ENCODE data around the gene CCDC85A. TPM values are rescaled to one million over a fixed set of nuclear protein-coding genes. Genes with fewer than 3 reads are reported as not detected.

CCDC85A gene
- total and polyA plus RNA-seq, 2 of the 4 experiments (the other 2 are of a cell fraction) = 1.1 to 2.2 TPM

DNA sequence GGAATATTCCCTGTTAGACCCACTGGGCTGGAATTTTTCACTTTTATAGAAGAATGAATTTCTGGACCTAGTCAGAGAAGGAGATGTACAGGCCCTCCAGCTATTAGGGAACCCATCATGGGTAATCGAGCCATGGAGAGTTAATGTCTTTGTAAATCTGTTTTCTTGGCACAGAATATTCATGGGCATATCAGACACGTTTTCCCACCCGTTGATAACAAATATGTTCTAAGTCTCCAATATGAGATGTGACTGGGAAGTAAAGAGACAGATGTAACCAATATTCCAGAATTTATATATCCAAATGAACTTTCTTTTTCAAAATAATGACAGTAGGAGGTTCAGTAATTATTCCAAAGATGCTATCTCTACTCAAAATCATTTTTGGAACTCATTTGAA lies 38.7 kb downstream of the CCDC85A start:
- H4K20me1 ChIP-seq (ENCODE audit: insufficient read depth, low read length) = no peaks in the 10 kb centered on the region
- H3K23ac ChIP-seq (ENCODE audit: low read depth, low read length) = no peak overlapping the region
- BruUV-seq (replicated peaks) = no TSS peak
- H2AK9ac ChIP-seq (replicated peaks; ENCODE audit: low read depth, low read length, poor library complexity) = no peak overlapping the region
- H3K36me3 ChIP-seq (ENCODE audit: control insufficient read depth, insufficient read depth, low read length) = no peaks in the 10 kb centered on the region
- intact Hi-C loops (cut with micrococcal nuclease) (no loop called here), dilution Hi-C loops (cut with HindIII; ENCODE audit: low sequenced_read_pairs, unreplicated experiment) (no loop called here), in situ Hi-C loops (cut with MboI; ENCODE audit: low sequenced_read_pairs) (no loop called here)
- H3K9me1 ChIP-seq (ENCODE audit: insufficient read depth, low read length) = no peaks in the 10 kb centered on the region
- no peak overlapping the region for H3K4ac ChIP-seq (ENCODE audit: low read depth, low read length)
- no CpG with 5 or more reads among the region's 3 CpGs for WGBS, 2 experiments (ENCODE audit: extremely low coverage in 2 of 2, insufficient read length in 1 of 2)
- POLR2A ChIA-PET (ENCODE audit: unreplicated experiment) = no interaction called here
- no peaks in the 10 kb centered on the region for H3K4me1 ChIP-seq (ENCODE audit: control insufficient read depth, insufficient read depth, low read length)
- no peaks in the 10 kb centered on the region for H3K27me3 ChIP-seq (ENCODE audit: control insufficient read depth, insufficient read depth, low read length)
- H3K9ac ChIP-seq (ENCODE audit: low read depth, low read length) = no peak overlapping the region
- no peaks in the 10 kb centered on the region for H3K9me3 ChIP-seq (ENCODE audit: control insufficient read depth, insufficient read depth, low read length)
- no peak overlapping the region for H3K18ac ChIP-seq (ENCODE audit: low read depth, low read length)
- no peak overlapping the region for H3K4me2 ChIP-seq (ENCODE audit: low read depth, low read length)
- no peak overlapping the region for H3K4me3 ChIP-seq (ENCODE audit: insufficient read depth, low read depth, low read length)
- H2BK5ac ChIP-seq (ENCODE audit: low read depth, low read length, poor library complexity, severe bottlenecking) = no peak overlapping the region
- H4K91ac ChIP-seq (ENCODE audit: insufficient read depth, low read depth, low read length) = no peak overlapping the region
- no peaks in the 10 kb centered on the region for H3K79me1 ChIP-seq (ENCODE audit: low read depth in 1 of 2, low read length in 2 of 2)
- no peak overlapping the region for H2BK120ac ChIP-seq (ENCODE audit: low read depth, low read length)
- H4K5ac ChIP-seq (ENCODE audit: low read depth, low read length) = no peak overlapping the region
- H3K56ac ChIP-seq (ENCODE audit: extremely low read depth, insufficient read depth, low read length) = no peak overlapping the region
- ATAC-seq (ENCODE audit: low read depth) (no peak), DNase-seq (no peak)
- CTCF ChIA-PET = no interaction called here
- H2AFZ ChIP-seq (replicated peaks; ENCODE audit: low read length, poor library complexity) = no peak overlapping the region
- no peak overlapping the region for H3K14ac ChIP-seq (replicated peaks; ENCODE audit: low read depth, low read length)
- no peak overlapping the region for H2AK5ac ChIP-seq (ENCODE audit: low read depth, low read length)
- H3K27ac ChIP-seq (ENCODE audit: insufficient read depth, low read length) = no peak overlapping the region
- no peak overlapping the region for H2BK15ac ChIP-seq (ENCODE audit: low read depth, low read length)
- no peak for TF ChIP-seq BHLHE40 (IDR thresholded peaks at IDR 0.05; ENCODE audit: low read depth, low read length)
- TF ChIP-seq RAD21 (IDR thresholded peaks at IDR 0.05; ENCODE audit: low read length) = no peak
- no peak for TF ChIP-seq CHD1 (IDR thresholded peaks at IDR 0.05; ENCODE audit: low read depth, low read length)
- no peak for TF ChIP-seq MAZ (IDR thresholded peaks at IDR 0.05; ENCODE audit: borderline replicate concordance, low read depth, low read length)
- H4K8ac ChIP-seq (ENCODE audit: low read depth in 2 of 2, low read length in 2 of 2) = no peak overlapping the region
- no peak overlapping the region for H2BK20ac ChIP-seq (ENCODE audit: low read depth, low read length)

Data from IMR-90 (cell line).